Adipocyte (in vitro differentiated cells): ENCODE measurements around the gene TAF8.

Experiments used
- DNase-seq: peaks from one replicate; pipeline ENCODE4 v3.0.0-alpha.2; 2015; ENCODE audit warnings: low read depth
- H3K27me3 ChIP-seq: replicated peaks from 2 replicates; pipeline ENCODE4 v1.7.0; 2013; ENCODE audit warnings: mild to moderate bottlenecking, low read length, moderate library complexity; ENCODE audit not compliant: control insufficient read depth, insufficient read depth
- H3K36me3 ChIP-seq: 2 replicates; pipeline ENCODE4 v1.7.0; 2013; ENCODE audit warnings: low read length, mild to moderate bottlenecking, moderate library complexity; ENCODE audit not compliant: control insufficient read depth, insufficient read depth, severe bottlenecking
- H3K4me1 ChIP-seq: 2 replicates; pipeline ENCODE4 v1.7.0; 2013; ENCODE audit warnings: mild to moderate bottlenecking, low read length, moderate library complexity; ENCODE audit not compliant: control insufficient read depth, insufficient read depth
- H3K4me3 ChIP-seq: 2 replicates; pipeline ENCODE4 v1.7.0; 2013; ENCODE audit warnings: mild to moderate bottlenecking, low read length, moderate library complexity
- H3K9ac ChIP-seq: 2 replicates; pipeline ENCODE4 v1.7.0; 2013; ENCODE audit warnings: mild to moderate bottlenecking, low read length, moderate library complexity
- H3K9me3 ChIP-seq: 2 replicates; pipeline ENCODE4 v1.7.0; 2013; ENCODE audit warnings: mild to moderate bottlenecking, low read length, moderate library complexity; ENCODE audit not compliant: control insufficient read depth

Gene TAF8

DNA sequence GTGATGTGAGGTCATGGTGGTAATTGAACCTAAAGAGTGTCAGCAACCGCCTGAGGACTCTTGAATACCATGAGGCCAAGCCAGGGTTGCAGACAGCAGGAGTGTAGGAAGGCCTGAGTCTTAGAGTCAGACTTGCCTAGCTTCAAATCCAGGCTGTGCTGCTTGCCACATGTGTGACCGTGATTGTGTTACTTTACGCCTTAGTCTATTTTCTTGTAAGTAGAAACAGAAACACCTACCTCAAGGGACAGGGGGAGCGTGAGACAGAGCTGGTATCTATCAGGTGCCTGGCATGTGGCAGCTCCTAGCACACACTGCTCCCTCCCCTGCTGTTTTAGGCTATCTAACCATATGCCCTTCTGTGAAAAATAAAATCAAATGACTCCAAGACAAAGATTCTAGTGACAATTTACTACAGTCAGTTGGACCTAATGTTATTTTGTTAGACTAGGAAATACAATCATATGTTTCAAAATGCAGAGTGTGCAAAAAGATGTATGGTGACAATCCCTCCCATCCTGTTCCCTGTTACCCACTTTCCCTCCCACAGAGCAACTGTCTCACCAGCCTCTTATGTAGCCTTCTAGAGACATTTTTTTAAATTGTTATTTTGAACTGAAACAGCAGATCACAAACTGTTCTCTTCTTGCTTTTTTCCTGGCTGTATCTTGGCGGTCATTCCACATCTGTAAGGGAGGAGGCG lies 21.7 kb downstream of the TAF8 start:
- Histone ChIP-seq H3K9me3 (no peaks in the 10 kb centered on the region), H3K4me1 (peaks cover 4% of the 10 kb centered on the region), H3K9ac (peak overlapping the region; percentile 14), H3K36me3 (peaks cover 74% of the 10 kb centered on the region), H3K4me3 (no peak overlapping the region), H3K27me3 (no peaks in the 10 kb centered on the region)
- no peak for DNase-seq

GRCh38 chr6:42073287-42073686 lies 23.0 kb downstream of the TAF8 start:
- H3K4me1 ChIP-seq: peaks cover 4% of the 10 kb centered on the region
- no peaks in the 10 kb centered on the region for H3K9me3 ChIP-seq
- no peak overlapping the region for H3K4me3 ChIP-seq
- H3K9ac ChIP-seq: no peak overlapping the region
- peaks cover 71% of the 10 kb centered on the region for H3K36me3 ChIP-seq
- DNase-seq: no peak
- no peaks in the 10 kb centered on the region for H3K27me3 ChIP-seq

DNA sequence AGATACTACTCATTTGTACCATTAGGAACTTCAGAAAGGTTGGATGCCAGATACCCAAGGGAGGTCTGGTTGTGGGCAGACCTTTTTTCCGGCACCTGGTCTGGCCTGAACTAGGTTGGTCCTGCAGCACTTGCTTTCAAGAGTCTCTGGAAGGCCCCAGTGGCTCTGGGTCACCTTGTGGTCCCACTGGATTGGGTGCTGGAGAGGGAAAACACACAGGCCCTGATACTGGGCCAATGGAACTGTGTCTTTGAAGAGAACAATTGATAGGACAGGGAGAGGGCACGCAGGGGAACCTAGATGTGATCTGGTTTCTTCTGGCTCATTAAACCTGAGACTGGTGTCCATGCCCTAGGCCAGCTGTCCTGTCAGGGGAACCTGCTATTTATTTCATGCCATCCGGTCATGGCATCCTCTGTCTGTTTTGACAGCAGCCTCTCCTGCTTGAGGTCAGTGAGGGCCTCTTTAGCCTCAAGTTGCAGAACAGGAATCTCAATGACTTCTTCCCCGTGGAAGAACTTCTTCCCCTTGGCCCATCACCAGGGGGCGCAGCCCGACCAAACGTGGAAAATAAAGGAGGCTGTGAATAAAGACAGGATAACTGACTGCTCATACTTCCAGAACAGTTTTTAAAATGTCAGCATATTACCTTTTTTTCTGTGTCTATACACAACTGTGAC lies 25.0 kb downstream of the TAF8 start:
- H3K4me1 ChIP-seq: peaks cover 4% of the 10 kb centered on the region
- H3K9ac ChIP-seq: no peak overlapping the region
- peak; percentile 89 for DNase-seq
- H3K4me3 ChIP-seq: no peak overlapping the region
- H3K27me3 ChIP-seq: no peaks in the 10 kb centered on the region
- peaks cover 63% of the 10 kb centered on the region for H3K36me3 ChIP-seq
- no peaks in the 10 kb centered on the region for H3K9me3 ChIP-seq

DNA sequence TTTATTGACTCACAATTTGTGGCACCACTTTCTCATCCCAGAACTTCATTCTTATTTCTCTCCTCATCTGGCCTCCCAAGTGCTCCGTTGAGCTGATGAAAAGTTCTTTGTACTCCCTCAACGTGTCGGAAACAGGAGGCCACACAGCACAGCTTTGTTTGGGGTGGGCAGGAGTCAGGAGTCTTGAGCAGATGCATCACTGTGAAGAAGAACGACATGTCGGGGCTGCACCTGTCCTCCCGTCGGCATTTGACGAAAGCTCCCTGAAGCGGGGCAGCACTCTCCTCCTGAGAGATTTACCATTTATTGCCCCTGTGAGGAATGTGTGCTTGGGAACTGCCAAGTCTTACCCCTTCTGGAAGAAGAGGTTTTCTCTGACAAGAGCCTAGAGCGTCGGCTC lies 28.1 kb downstream of the TAF8 start:
- Histone ChIP-seq H3K36me3 (peaks cover 45% of the 10 kb centered on the region), H3K9ac (no peak overlapping the region), H3K4me3 (no peak overlapping the region), H3K4me1 (peaks cover 5% of the 10 kb centered on the region), H3K27me3 (no peaks in the 10 kb centered on the region), H3K9me3 (no peaks in the 10 kb centered on the region)
- no peak for DNase-seq

- H3K36me3 ChIP-seq: peaks cover 32% of the 10 kb centered on the region
- H3K27me3 ChIP-seq: no peaks in the 10 kb centered on the region
- no peak overlapping the region for H3K4me3 ChIP-seq
- no peak overlapping the region for H3K9ac ChIP-seq
- H3K9me3 ChIP-seq: no peaks in the 10 kb centered on the region
- no peak for DNase-seq
- peaks cover 5% of the 10 kb centered on the region for H3K4me1 ChIP-seq
These were observed 29.7 kb downstream of the TAF8 start for GRCh38 chr6:42079941-42080464.

DNA sequence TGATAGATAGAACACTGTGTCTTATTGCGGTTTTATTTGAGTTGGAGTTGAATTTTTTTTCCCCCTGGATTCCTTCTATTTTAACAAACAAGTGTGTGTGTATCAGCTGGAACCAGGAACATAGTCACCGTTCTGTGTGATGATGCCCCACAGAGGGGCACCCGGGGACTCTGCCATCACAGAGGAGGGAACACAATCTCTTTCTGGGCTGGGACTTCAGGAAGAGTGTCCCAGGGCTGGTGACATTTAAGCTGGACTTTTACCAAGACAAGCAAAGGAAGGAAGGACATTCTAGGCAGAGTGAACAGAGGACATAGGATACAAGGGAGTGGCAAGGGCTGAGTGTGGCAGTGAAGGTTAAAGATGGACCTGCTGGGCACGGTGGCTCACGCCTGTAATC lies 33.2 kb downstream of the TAF8 start:
- no peak for DNase-seq
- H3K4me1 ChIP-seq: peaks cover 12% of the 10 kb centered on the region

GRCh38 chr6:42084889-42085288 lies 34.6 kb downstream of the TAF8 start:
- no peaks in the 10 kb centered on the region for H3K9me3 ChIP-seq
- no peaks in the 10 kb centered on the region for H3K27me3 ChIP-seq
- no peak for DNase-seq
- H3K4me3 ChIP-seq: no peak overlapping the region
- no peak overlapping the region for H3K9ac ChIP-seq
- H3K36me3 ChIP-seq: peaks cover 3% of the 10 kb centered on the region
- H3K4me1 ChIP-seq: peaks cover 12% of the 10 kb centered on the region

More for the DNA sequence above, 33.2 kb downstream of the TAF8 start:
- Histone ChIP-seq H3K4me3 (no peak overlapping the region), H3K9me3 (no peaks in the 10 kb centered on the region), H3K9ac (no peak overlapping the region), H3K27me3 (no peaks in the 10 kb centered on the region), H3K36me3 (peaks cover 10% of the 10 kb centered on the region)

DNA sequence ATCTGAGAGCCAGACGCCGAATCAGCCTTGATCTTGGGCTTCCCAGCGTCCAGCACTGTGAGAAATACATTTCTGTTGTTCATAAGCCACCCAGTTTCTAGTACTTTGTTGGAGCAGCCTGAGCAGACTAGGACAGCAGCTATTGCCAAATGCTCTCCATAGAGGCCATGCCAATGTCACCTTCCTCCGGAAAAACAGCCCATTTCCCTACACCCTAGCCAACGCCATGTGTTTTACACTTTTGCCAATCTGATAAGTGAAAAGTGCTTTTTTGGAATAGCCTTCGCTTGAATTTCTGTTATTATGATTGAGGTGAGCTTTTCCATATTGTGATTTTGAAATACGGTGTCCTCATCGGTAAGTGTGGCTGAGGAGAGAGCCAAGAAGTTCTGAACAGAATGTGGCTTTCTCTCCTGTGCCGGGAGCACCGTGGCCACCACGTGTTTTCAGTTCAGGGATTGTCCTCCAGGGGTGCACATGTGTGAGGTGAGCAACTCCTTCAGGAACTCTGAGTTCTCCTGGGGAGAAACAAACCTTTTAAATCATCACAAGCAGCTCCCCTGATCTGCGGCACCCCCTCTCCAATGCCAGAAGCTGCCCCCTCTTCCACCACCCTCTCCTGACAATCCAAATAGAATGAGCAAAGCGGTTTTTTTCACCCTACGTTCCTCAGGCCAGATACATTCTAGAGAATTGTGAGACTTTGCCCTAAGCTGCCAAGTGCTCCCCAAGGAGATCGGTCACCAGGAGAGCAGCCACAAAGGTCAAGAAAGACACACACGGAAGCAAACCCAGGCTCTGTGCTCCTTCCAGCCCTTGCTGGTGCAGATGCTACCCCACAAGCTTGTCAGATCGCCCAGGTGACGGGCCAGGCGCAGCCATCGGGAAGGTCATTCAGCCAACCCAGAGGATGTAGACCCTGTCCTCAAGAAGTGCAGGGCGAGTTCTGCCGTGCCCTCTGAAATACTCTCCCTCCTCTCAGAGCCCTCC lies 36.0 kb downstream of the TAF8 start:
- Histone ChIP-seq H3K4me3 (no peak overlapping the region), H3K4me1 (peaks cover 12% of the 10 kb centered on the region), H3K9ac (no peak overlapping the region), H3K36me3 (no peaks in the 10 kb centered on the region), H3K9me3 (no peaks in the 10 kb centered on the region), H3K27me3 (no peaks in the 10 kb centered on the region)
- no peak for DNase-seq

- H3K9ac ChIP-seq: no peak overlapping the region
- H3K9me3 ChIP-seq: no peaks in the 10 kb centered on the region
- H3K36me3 ChIP-seq: no peaks in the 10 kb centered on the region
- peaks cover 7% of the 10 kb centered on the region for H3K4me1 ChIP-seq
- no peaks in the 10 kb centered on the region for H3K27me3 ChIP-seq
- no peak for DNase-seq
- no peak overlapping the region for H3K4me3 ChIP-seq
These were observed 37.8 kb downstream of the TAF8 start for GRCh38 chr6:42088101-42088591.

DNA sequence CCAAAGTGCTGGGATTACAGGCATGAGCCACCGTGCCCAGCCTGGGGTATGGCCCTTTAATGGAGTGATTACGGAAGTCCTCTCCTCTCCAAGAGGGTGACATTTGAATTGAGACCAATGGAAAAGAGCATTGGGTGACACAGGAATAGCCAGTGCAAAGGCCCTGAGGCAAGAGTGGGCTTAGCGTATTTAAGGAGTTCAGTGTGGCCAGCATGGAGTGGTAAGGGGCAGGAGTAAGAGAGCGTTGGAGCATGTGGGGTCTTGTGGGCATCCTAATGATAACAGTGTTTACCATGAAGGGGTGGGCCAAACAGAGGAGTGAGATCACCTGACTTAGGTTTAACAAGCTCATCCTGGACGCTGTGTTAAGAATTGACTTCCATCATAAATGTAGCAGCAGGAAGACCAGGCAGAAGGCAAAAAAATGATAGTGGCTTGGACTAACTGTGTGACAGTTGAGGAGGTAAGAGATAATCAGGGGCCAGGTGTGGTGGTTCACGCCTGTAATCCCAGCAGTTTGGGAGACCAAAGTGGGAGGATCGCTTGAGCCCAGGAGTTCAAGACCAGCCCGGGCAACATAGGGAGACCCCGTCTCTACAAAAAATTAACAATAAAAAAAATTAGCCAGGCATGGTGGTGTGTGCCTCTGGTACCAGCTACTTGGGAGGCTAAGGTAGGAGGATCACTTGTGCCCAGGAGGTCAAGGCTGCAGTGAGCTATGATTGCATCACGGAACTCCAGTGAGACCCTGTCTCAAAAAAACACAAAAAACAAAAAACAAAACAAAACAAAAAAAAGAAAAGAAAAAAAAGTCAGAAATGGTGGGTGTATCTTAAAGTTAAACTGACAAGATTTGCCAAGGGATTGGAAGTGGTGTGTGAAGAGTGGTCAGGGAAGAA lies 40.7 kb downstream of the TAF8 start:
- H3K9me3 ChIP-seq: no peaks in the 10 kb centered on the region
- H3K27me3 ChIP-seq: no peaks in the 10 kb centered on the region
- DNase-seq: no peak
- H3K36me3 ChIP-seq: no peaks in the 10 kb centered on the region
- no peak overlapping the region for H3K4me3 ChIP-seq
- no peak overlapping the region for H3K9ac ChIP-seq
- H3K4me1 ChIP-seq: peaks cover 10% of the 10 kb centered on the region
